Large intestine (tissue), 3 donors: ENCODE data around the gene ASTN2. TPM values are rescaled to one million over a fixed set of nuclear protein-coding genes. Genes with fewer than 3 reads are reported as not detected.

Experiments
- DNase-seq, 2 donors: peaks; one replicate each; pipeline versions ENCODE4 v3.0.0 to v3.0.0-alpha.2; 2013
- H3K27ac ChIP-seq: one replicate; pipeline ENCODE4 v1.5.1; 2013; ENCODE audit warnings: low read length
- H3K27me3 ChIP-seq: 2 replicates; pipeline ENCODE4 v1.6.1; 2013; ENCODE audit warnings: low read length; ENCODE audit not compliant: control insufficient read depth, insufficient read depth
- H3K36me3 ChIP-seq: 2 replicates; pipeline ENCODE4 v1.6.1; 2013; ENCODE audit warnings: low read length; ENCODE audit not compliant: control insufficient read depth, insufficient read depth
- H3K4me1 ChIP-seq: one replicate; pipeline ENCODE4 v1.6.1; 2013; ENCODE audit warnings: low read length; ENCODE audit not compliant: control insufficient read depth, insufficient read depth
- H3K4me3 ChIP-seq: one replicate; pipeline ENCODE4 v1.5.1; 2013; ENCODE audit warnings: low read length
- H3K9me3 ChIP-seq: one replicate; pipeline ENCODE4 v1.6.1; 2013; ENCODE audit warnings: mild to moderate bottlenecking, low read depth, low read length, moderate library complexity; ENCODE audit not compliant: control insufficient read depth
- WGBS: methylation state at CpG from one replicate; pipeline ENCODE4 v1.1.5; 2013; ENCODE audit warnings: low lambda C conversion rate; ENCODE audit not compliant: insufficient coverage; 5-methylcytosine and 5-hydroxymethylcytosine counted together
- polyA plus RNA-seq: library from polyadenylated mRNA; unstranded; fragments of 120-200 nt; gene quantifications from one replicate; pipeline ENCODE4 v1.2.1, GENCODE V29; 2013

The ASTN2 gene
- polyA plus RNA-seq, 1 donor = 11.4 TPM

GRCh38 chr9:116767219-116767618 lies 647.6 kb downstream of the ASTN2 start:
- H3K36me3 ChIP-seq = no peaks in the 10 kb centered on the region
- no peaks in the 10 kb centered on the region for H3K4me1 ChIP-seq
- WGBS = no CpG with 5 or more reads among the region's 8 CpGs
- peaks cover 12% of the 10 kb centered on the region for H3K27me3 ChIP-seq
- H3K9me3 ChIP-seq = no peaks in the 10 kb centered on the region
- H3K27ac ChIP-seq = no peak overlapping the region
- no peak for DNase-seq
- H3K4me3 ChIP-seq = no peak overlapping the region

GRCh38 chr9:116765011-116765410 lies 649.8 kb downstream of the ASTN2 start:
- H3K4me3 ChIP-seq = no peak overlapping the region
- no peaks in the 10 kb centered on the region for H3K9me3 ChIP-seq
- no CpG with 5 or more reads among the region's 5 CpGs for WGBS
- no peaks in the 10 kb centered on the region for H3K36me3 ChIP-seq
- no peak overlapping the region for H3K27ac ChIP-seq
- no peak for DNase-seq
- H3K27me3 ChIP-seq = peaks cover 12% of the 10 kb centered on the region
- H3K4me1 ChIP-seq = no peaks in the 10 kb centered on the region

- H3K36me3 ChIP-seq = no peaks in the 10 kb centered on the region
- H3K4me3 ChIP-seq = no peak overlapping the region
- no CpG with 5 or more reads among the region's 2 CpGs for WGBS
- no peak for DNase-seq
- H3K27me3 ChIP-seq = peaks cover 12% of the 10 kb centered on the region
- H3K27ac ChIP-seq = no peak overlapping the region
- no peaks in the 10 kb centered on the region for H3K4me1 ChIP-seq
- no peaks in the 10 kb centered on the region for H3K9me3 ChIP-seq
These were observed 651.1 kb downstream of the ASTN2 start for GRCh38 chr9:116763770-116764169.

GRCh38 chr9:116760636-116761035 lies 654.2 kb downstream of the ASTN2 start:
- Histone ChIP-seq H3K4me3 (no peak overlapping the region), H3K27me3 (peaks cover 8% of the 10 kb centered on the region), H3K4me1 (no peaks in the 10 kb centered on the region), H3K36me3 (no peaks in the 10 kb centered on the region), H3K27ac (no peak overlapping the region), H3K9me3 (no peaks in the 10 kb centered on the region)
- no CpG with 5 or more reads among the region's 5 CpGs for WGBS
- no peak for DNase-seq

GRCh38 chr9:116757030-116757429 lies 657.8 kb downstream of the ASTN2 start:
- Histone ChIP-seq H3K4me3 (no peak overlapping the region), H3K27ac (no peak overlapping the region), H3K27me3 (no peaks in the 10 kb centered on the region), H3K4me1 (no peaks in the 10 kb centered on the region), H3K9me3 (no peaks in the 10 kb centered on the region), H3K36me3 (no peaks in the 10 kb centered on the region)
- no CpG with 5 or more reads among the region's 7 CpGs for WGBS
- DNase-seq = no peak

GRCh38 chr9:116753389-116753788 lies 661.5 kb downstream of the ASTN2 start:
- H3K9me3 ChIP-seq = no peaks in the 10 kb centered on the region
- H3K4me1 ChIP-seq = no peaks in the 10 kb centered on the region
- H3K27ac ChIP-seq = no peak overlapping the region
- no peaks in the 10 kb centered on the region for H3K27me3 ChIP-seq
- no peak overlapping the region for H3K4me3 ChIP-seq
- WGBS = no CpG with 5 or more reads among the region's 1 CpG
- no peak for DNase-seq
- no peaks in the 10 kb centered on the region for H3K36me3 ChIP-seq

- Histone ChIP-seq H3K4me3 (no peak overlapping the region), H3K4me1 (no peaks in the 10 kb centered on the region), H3K36me3 (no peaks in the 10 kb centered on the region), H3K27ac (no peak overlapping the region), H3K27me3 (no peaks in the 10 kb centered on the region), H3K9me3 (no peaks in the 10 kb centered on the region)
- DNase-seq = no peak
- no CpG with 5 or more reads among the region's 2 CpGs for WGBS
These were observed 664.3 kb downstream of the ASTN2 start for GRCh38 chr9:116750510-116750909.

GRCh38 chr9:116749772-116750171 lies 665.1 kb downstream of the ASTN2 start:
- Histone ChIP-seq H3K9me3 (no peaks in the 10 kb centered on the region), H3K27ac (no peak overlapping the region), H3K4me3 (no peak overlapping the region), H3K27me3 (no peaks in the 10 kb centered on the region), H3K4me1 (no peaks in the 10 kb centered on the region), H3K36me3 (no peaks in the 10 kb centered on the region)
- no peak for DNase-seq
- no CpG with 5 or more reads among the region's 2 CpGs for WGBS

GRCh38 chr9:116749176-116749575 lies 665.7 kb downstream of the ASTN2 start:
- WGBS = no CpG with 5 or more reads among the region's 3 CpGs
- Histone ChIP-seq H3K27me3 (no peaks in the 10 kb centered on the region), H3K36me3 (no peaks in the 10 kb centered on the region), H3K4me1 (no peaks in the 10 kb centered on the region), H3K27ac (no peak overlapping the region), H3K9me3 (no peaks in the 10 kb centered on the region), H3K4me3 (no peak overlapping the region)
- no peak for DNase-seq

GRCh38 chr9:116741742-116742141 lies 673.1 kb downstream of the ASTN2 start:
- H3K4me3 ChIP-seq = no peak overlapping the region
- no peak overlapping the region for H3K27ac ChIP-seq
- 67% methylated on average over 1 of the region's 2 CpGs for WGBS
- H3K27me3 ChIP-seq = no peaks in the 10 kb centered on the region
- H3K9me3 ChIP-seq = no peaks in the 10 kb centered on the region
- no peaks in the 10 kb centered on the region for H3K36me3 ChIP-seq
- H3K4me1 ChIP-seq = no peaks in the 10 kb centered on the region
- no peak for DNase-seq

GRCh38 chr9:116741086-116741740 lies 673.6 kb downstream of the ASTN2 start:
- H3K9me3 ChIP-seq = no peaks in the 10 kb centered on the region
- WGBS = no CpG with 5 or more reads among the region's 3 CpGs
- no peaks in the 10 kb centered on the region for H3K27me3 ChIP-seq
- H3K27ac ChIP-seq = no peak overlapping the region
- H3K4me1 ChIP-seq = no peaks in the 10 kb centered on the region
- no peaks in the 10 kb centered on the region for H3K36me3 ChIP-seq
- H3K4me3 ChIP-seq = no peak overlapping the region
- DNase-seq = no peak
